Activated T-helper 17 cell treated with anti-CD3 and anti-CD28 coated beads, Interleukin-2, amount 50 U/mL, for 72 hours (primary cell): ENCODE data around the gene IL36B. TPM values are rescaled to one million over a fixed set of nuclear protein-coding genes. Genes with fewer than 3 reads are reported as not detected.

Source experiments
- ATAC-seq: fragments of 150-1000 bp; cut with Tn5 transposase; replicated peaks from 2 replicates; pipeline ENCODE4 v1.10.0; 2021; ENCODE audit warnings: mild to moderate bottlenecking, moderate library complexity
- H3K27ac Mint-ChIP-seq: one replicate; pipeline ENCODE4 v1.8.0; 2022; ENCODE audit warnings: mixed read lengths
- H3K27me3 Mint-ChIP-seq: one replicate; pipeline ENCODE4 v1.8.0; 2022; ENCODE audit warnings: mixed read lengths
- H3K36me3 Mint-ChIP-seq: one replicate; pipeline ENCODE4 v1.8.0; 2022; ENCODE audit warnings: low read depth, mild to moderate bottlenecking, mixed read lengths
- H3K4me1 Mint-ChIP-seq: one replicate; pipeline ENCODE4 v1.8.0; 2022; ENCODE audit warnings: mixed read lengths
- H3K4me3 Mint-ChIP-seq: one replicate; pipeline ENCODE4 v1.8.0; 2022; ENCODE audit warnings: mild to moderate bottlenecking, mixed read lengths
- H3K9me3 Mint-ChIP-seq: one replicate; pipeline ENCODE4 v1.8.0; 2022; ENCODE audit warnings: mixed read lengths
- total RNA-seq, 2 donors: library from RNA; stranded (reverse); gene quantifications; one replicate each; pipeline ENCODE4 v1.2.3, GENCODE V29; 2022

Gene IL36B
- total RNA-seq, 2 donors from 2014 or later, result not detected

- Mint-ChIP-seq H3K4me3 (peak overlapping the region; percentile 33), H3K4me1 (peaks cover 18% of the 10 kb centered on the region), H3K9me3 (no peaks in the 10 kb centered on the region), H3K27ac (peak overlapping the region; percentile 60), H3K27me3 (peaks cover 11% of the 10 kb centered on the region), H3K36me3 (no peaks in the 10 kb centered on the region)
- peak; percentile 52 for ATAC-seq
Observed at GRCh38 chr2:113083296-113083695, 30.6 kb upstream of the IL36B start.

GRCh38 chr2:113081488-113082210 lies 29.0 kb upstream of the IL36B start:
- Mint-ChIP-seq H3K4me3 (peak overlapping the region; percentile 7), H3K36me3 (no peaks in the 10 kb centered on the region), H3K9me3 (no peaks in the 10 kb centered on the region), H3K4me1 (peaks cover 18% of the 10 kb centered on the region), H3K27ac (no peak overlapping the region), H3K27me3 (peaks cover 15% of the 10 kb centered on the region)
- ATAC-seq, result peak; percentile 77

GRCh38 chr2:113080134-113080533 lies 27.5 kb upstream of the IL36B start:
- H3K4me3 Mint-ChIP-seq, result no peak overlapping the region
- H3K4me1 Mint-ChIP-seq, result peaks cover 13% of the 10 kb centered on the region
- no peaks in the 10 kb centered on the region for H3K9me3 Mint-ChIP-seq
- no peak overlapping the region for H3K27ac Mint-ChIP-seq
- H3K27me3 Mint-ChIP-seq, result peaks cover 10% of the 10 kb centered on the region
- no peaks in the 10 kb centered on the region for H3K36me3 Mint-ChIP-seq
- ATAC-seq, result peak; percentile 51

GRCh38 chr2:113079131-113079530 lies 26.5 kb upstream of the IL36B start:
- Mint-ChIP-seq H3K4me1 (peaks cover 7% of the 10 kb centered on the region), H3K4me3 (no peak overlapping the region), H3K27me3 (peaks cover 7% of the 10 kb centered on the region), H3K36me3 (no peaks in the 10 kb centered on the region), H3K9me3 (no peaks in the 10 kb centered on the region), H3K27ac (no peak overlapping the region)
- ATAC-seq, result no peak

- Mint-ChIP-seq H3K27ac (no peak overlapping the region), H3K27me3 (peaks cover 7% of the 10 kb centered on the region), H3K4me1 (peaks cover 4% of the 10 kb centered on the region), H3K9me3 (no peaks in the 10 kb centered on the region), H3K4me3 (no peak overlapping the region), H3K36me3 (no peaks in the 10 kb centered on the region)
- no peak for ATAC-seq
Observed at GRCh38 chr2:113078350-113078839, 25.7 kb upstream of the IL36B start.

GRCh38 chr2:113077921-113078320 lies 25.3 kb upstream of the IL36B start:
- Mint-ChIP-seq H3K27me3 (peaks cover 3% of the 10 kb centered on the region), H3K36me3 (no peaks in the 10 kb centered on the region), H3K4me1 (no peaks in the 10 kb centered on the region), H3K4me3 (no peak overlapping the region), H3K9me3 (no peaks in the 10 kb centered on the region), H3K27ac (peak overlapping the region; percentile 14)
- ATAC-seq, result no peak

GRCh38 chr2:113076954-113077669 lies 24.4 kb upstream of the IL36B start:
- no peak for ATAC-seq
- no peak overlapping the region for H3K4me3 Mint-ChIP-seq
- peaks cover 3% of the 10 kb centered on the region for H3K27me3 Mint-ChIP-seq
- no peaks in the 10 kb centered on the region for H3K36me3 Mint-ChIP-seq
- H3K4me1 Mint-ChIP-seq, result no peaks in the 10 kb centered on the region
- no peaks in the 10 kb centered on the region for H3K9me3 Mint-ChIP-seq
- peak overlapping the region; percentile 14 for H3K27ac Mint-ChIP-seq

GRCh38 chr2:113075600-113075999 lies 22.9 kb upstream of the IL36B start:
- no peaks in the 10 kb centered on the region for H3K4me1 Mint-ChIP-seq
- no peak for ATAC-seq

GRCh38 chr2:113075030-113075429 lies 22.4 kb upstream of the IL36B start:
- H3K27me3 Mint-ChIP-seq, result peaks cover 3% of the 10 kb centered on the region
- no peak overlapping the region for H3K27ac Mint-ChIP-seq
- no peak for ATAC-seq
- no peaks in the 10 kb centered on the region for H3K9me3 Mint-ChIP-seq
- no peaks in the 10 kb centered on the region for H3K36me3 Mint-ChIP-seq
- H3K4me3 Mint-ChIP-seq, result no peak overlapping the region
- no peaks in the 10 kb centered on the region for H3K4me1 Mint-ChIP-seq

More at GRCh38 chr2:113075600-113075999, 22.9 kb upstream of the IL36B start:
- Mint-ChIP-seq H3K36me3 (no peaks in the 10 kb centered on the region), H3K27ac (no peak overlapping the region), H3K9me3 (no peaks in the 10 kb centered on the region), H3K4me3 (no peak overlapping the region), H3K27me3 (peaks cover 3% of the 10 kb centered on the region)

GRCh38 chr2:113073325-113073834 lies 20.7 kb upstream of the IL36B start:
- ATAC-seq, result no peak
- Mint-ChIP-seq H3K9me3 (no peaks in the 10 kb centered on the region), H3K27ac (no peak overlapping the region), H3K36me3 (no peaks in the 10 kb centered on the region), H3K27me3 (peaks cover 10% of the 10 kb centered on the region), H3K4me3 (no peak overlapping the region), H3K4me1 (no peaks in the 10 kb centered on the region)

GRCh38 chr2:113072584-113072983 lies 19.9 kb upstream of the IL36B start:
- ATAC-seq, result no peak
- H3K36me3 Mint-ChIP-seq, result no peaks in the 10 kb centered on the region
- peaks cover 7% of the 10 kb centered on the region for H3K27me3 Mint-ChIP-seq
- no peaks in the 10 kb centered on the region for H3K9me3 Mint-ChIP-seq
- no peak overlapping the region for H3K27ac Mint-ChIP-seq
- no peaks in the 10 kb centered on the region for H3K4me1 Mint-ChIP-seq
- no peak overlapping the region for H3K4me3 Mint-ChIP-seq

GRCh38 chr2:113070606-113070975 lies 17.9 kb upstream of the IL36B start:
- Mint-ChIP-seq H3K27ac (no peak overlapping the region), H3K36me3 (no peaks in the 10 kb centered on the region), H3K4me1 (no peaks in the 10 kb centered on the region), H3K4me3 (no peak overlapping the region), H3K9me3 (no peaks in the 10 kb centered on the region), H3K27me3 (peaks cover 7% of the 10 kb centered on the region)
- ATAC-seq, result no peak

GRCh38 chr2:113069676-113070605 lies 17.3 kb upstream of the IL36B start:
- Mint-ChIP-seq H3K4me3 (no peak overlapping the region), H3K27me3 (peaks cover 7% of the 10 kb centered on the region), H3K36me3 (no peaks in the 10 kb centered on the region), H3K9me3 (peaks cover 3% of the 10 kb centered on the region), H3K27ac (no peak overlapping the region), H3K4me1 (no peaks in the 10 kb centered on the region)
- no peak for ATAC-seq
